ENCODE results near the gene IFT81. TPM values are rescaled to one million over a fixed set of nuclear protein-coding genes. Genes with fewer than 3 reads are reported as not detected.
A peak's percentile ranks its signal among the peaks of the same experiment; 100 is the strongest.
"Not testable (repeated sequence)": the region's sequence is repeated elsewhere in the genome, so short reads cannot be mapped to it uniquely, and the experiment has no call there.

Gene IFT81
- total RNA-seq, 2 experiments from 2014 or later: 1.7 to 2.2 TPM

- intact Hi-C loops (cut with micrococcal nuclease): no loop called here
- Mint-ChIP-seq H3K27ac (no peak overlapping the region), H3K27me3 (ENCODE audit: low read depth) (no peaks in the 10 kb centered on the region), H3K36me3 (ENCODE audit: low read depth) (no peaks in the 10 kb centered on the region), H3K9me3 (no peaks in the 10 kb centered on the region), H3K4me3 (no peak overlapping the region), H3K4me1 (ENCODE audit: low read depth) (no peaks in the 10 kb centered on the region)
- CTCF ChIA-PET: interaction anchor here (0.6 to 1.8 kb wide), 4 partner anchors 10 to 183 kb away, joined by 3 to 6 read pairs (median 4); no protein-coding TSS in a partner anchor
- no peak for DNase-seq
Observed at GRCh38 chr12:110111476-110112334, 12.5 kb upstream of the IFT81 start.

- Mint-ChIP-seq H3K27ac (no peak overlapping the region), H3K36me3 (ENCODE audit: low read depth) (no peaks in the 10 kb centered on the region), H3K4me1 (ENCODE audit: low read depth) (no peaks in the 10 kb centered on the region), H3K4me3 (no peak overlapping the region), H3K27me3 (ENCODE audit: low read depth) (no peaks in the 10 kb centered on the region), H3K9me3 (no peaks in the 10 kb centered on the region)
- intact Hi-C loops (cut with micrococcal nuclease): no loop called here
- no peak for DNase-seq
- CTCF ChIA-PET: interaction anchor here (0.6 to 1.8 kb wide), 4 partner anchors 11 to 184 kb away, joined by 3 to 6 read pairs (median 4); no protein-coding TSS in a partner anchor
Observed at GRCh38 chr12:110112335-110112660, 11.9 kb upstream of the IFT81 start.

- H3K36me3 Mint-ChIP-seq (ENCODE audit: low read depth): no peaks in the 10 kb centered on the region
- no peak overlapping the region for H3K4me3 Mint-ChIP-seq
- intact Hi-C loops (cut with micrococcal nuclease): no loop called here
- no peak for DNase-seq
- no peaks in the 10 kb centered on the region for H3K9me3 Mint-ChIP-seq
- H3K27me3 Mint-ChIP-seq (ENCODE audit: low read depth): no peaks in the 10 kb centered on the region
- no peaks in the 10 kb centered on the region for H3K4me1 Mint-ChIP-seq (ENCODE audit: low read depth)
- CTCF ChIA-PET: interaction anchor here (2.8 kb wide), 1 partner anchor 13 kb away, joined by 13 read pairs; no protein-coding TSS in a partner anchor
- H3K27ac Mint-ChIP-seq: no peak overlapping the region
Observed at GRCh38 chr12:110114528-110114937, 9.6 kb upstream of the IFT81 start.

GRCh38 chr12:110115675-110116074 lies 8.5 kb upstream of the IFT81 start:
- no peak for DNase-seq
- Mint-ChIP-seq H3K9me3 (no peaks in the 10 kb centered on the region), H3K27me3 (ENCODE audit: low read depth) (no peaks in the 10 kb centered on the region), H3K4me3 (no peak overlapping the region), H3K27ac (no peak overlapping the region), H3K36me3 (ENCODE audit: low read depth) (no peaks in the 10 kb centered on the region), H3K4me1 (ENCODE audit: low read depth) (no peaks in the 10 kb centered on the region)
- CTCF ChIA-PET: interaction anchor here (2.8 kb wide), 1 partner anchor 14 kb away, joined by 13 read pairs; no protein-coding TSS in a partner anchor
- intact Hi-C loops (cut with micrococcal nuclease): no loop called here

GRCh38 chr12:110116623-110117022 lies 7.5 kb upstream of the IFT81 start:
- CTCF ChIA-PET: interaction anchor here (2.8 kb wide), 1 partner anchor 15 kb away, joined by 13 read pairs; no protein-coding TSS in a partner anchor
- no peak overlapping the region for H3K4me3 Mint-ChIP-seq
- H3K36me3 Mint-ChIP-seq (ENCODE audit: low read depth): no peaks in the 10 kb centered on the region

GRCh38 chr12:110117210-110117609 lies 6.9 kb upstream of the IFT81 start:
- CTCF ChIA-PET; H3K36me3 Mint-ChIP-seq (ENCODE audit: low read depth); H3K27me3 Mint-ChIP-seq (ENCODE audit: low read depth); intact Hi-C loops (cut with micrococcal nuclease); H3K4me3 Mint-ChIP-seq; H3K27ac Mint-ChIP-seq; H3K9me3 Mint-ChIP-seq; H3K4me1 Mint-ChIP-seq (ENCODE audit: low read depth): not testable (repeated sequence)
- DNase-seq: peak; percentile 12

More at GRCh38 chr12:110116623-110117022, 7.5 kb upstream of the IFT81 start:
- intact Hi-C loops (cut with micrococcal nuclease): no loop called here
- no peaks in the 10 kb centered on the region for H3K9me3 Mint-ChIP-seq
- peaks cover 2% of the 10 kb centered on the region for H3K27me3 Mint-ChIP-seq (ENCODE audit: low read depth)
- no peaks in the 10 kb centered on the region for H3K4me1 Mint-ChIP-seq (ENCODE audit: low read depth)
- no peak for DNase-seq
- H3K27ac Mint-ChIP-seq: no peak overlapping the region

GRCh38 chr12:110117956-110118685 lies 6.0 kb upstream of the IFT81 start:
- intact Hi-C loops (cut with micrococcal nuclease): no loop called here
- no peak for DNase-seq
- Mint-ChIP-seq H3K4me1 (ENCODE audit: low read depth) (no peaks in the 10 kb centered on the region), H3K36me3 (ENCODE audit: low read depth) (no peaks in the 10 kb centered on the region), H3K27me3 (ENCODE audit: low read depth) (peaks cover 2% of the 10 kb centered on the region), H3K9me3 (no peaks in the 10 kb centered on the region), H3K4me3 (no peak overlapping the region), H3K27ac (no peak overlapping the region)
- CTCF ChIA-PET: no interaction called here

- Mint-ChIP-seq H3K9me3 (no peaks in the 10 kb centered on the region), H3K4me3 (no peak overlapping the region), H3K36me3 (ENCODE audit: low read depth) (no peaks in the 10 kb centered on the region), H3K27ac (no peak overlapping the region), H3K27me3 (ENCODE audit: low read depth) (peaks cover 2% of the 10 kb centered on the region), H3K4me1 (ENCODE audit: low read depth) (peaks cover 7% of the 10 kb centered on the region)
- CTCF ChIA-PET: interaction anchor here (1.9 kb wide), 1 partner anchor 308 kb away, joined by 8 read pairs; no protein-coding TSS in a partner anchor
- DNase-seq: no peak
- intact Hi-C loops (cut with micrococcal nuclease): loop anchor here (5.0 kb wide), 1 partner anchor 344 kb away; the partner anchor contains the start of genes FAM216A and GPN3
Observed at GRCh38 chr12:110122929-110123328, 1.2 kb upstream of the IFT81 start.

- H3K27ac Mint-ChIP-seq: no peak overlapping the region
- peak overlapping the region; percentile 62 for H3K4me3 Mint-ChIP-seq
- H3K9me3 Mint-ChIP-seq: no peaks in the 10 kb centered on the region
- peaks cover 7% of the 10 kb centered on the region for H3K4me1 Mint-ChIP-seq (ENCODE audit: low read depth)
- intact Hi-C loops (cut with micrococcal nuclease): loop anchor here (1.0 to 5.0 kb wide), 4 partner anchors 76 to 411 kb away; partner anchors contain the start of genes ATP2A2, C12orf76, FAM216A and FAM222A
- CTCF ChIA-PET: interaction anchor here (0.7 to 1.9 kb wide), 3 partner anchors 77 to 307 kb away, joined by 3 to 8 read pairs (median 4); no protein-coding TSS in a partner anchor
- peaks cover 2% of the 10 kb centered on the region for H3K27me3 Mint-ChIP-seq (ENCODE audit: low read depth)
- no peak for DNase-seq
- H3K36me3 Mint-ChIP-seq (ENCODE audit: low read depth): no peaks in the 10 kb centered on the region
Observed at GRCh38 chr12:110123919-110124268, 263 bp upstream of the IFT81 start.

GRCh38 chr12:110126557-110126956 lies 2.4 kb downstream of the IFT81 start:
- no peaks in the 10 kb centered on the region for H3K27me3 Mint-ChIP-seq (ENCODE audit: low read depth)
- H3K36me3 Mint-ChIP-seq (ENCODE audit: low read depth): no peaks in the 10 kb centered on the region
- no peak overlapping the region for H3K4me3 Mint-ChIP-seq
- CTCF ChIA-PET: no interaction called here
- DNase-seq: no peak
- H3K4me1 Mint-ChIP-seq (ENCODE audit: low read depth): peaks cover 7% of the 10 kb centered on the region
- no peaks in the 10 kb centered on the region for H3K9me3 Mint-ChIP-seq
- intact Hi-C loops (cut with micrococcal nuclease): no loop called here
- no peak overlapping the region for H3K27ac Mint-ChIP-seq

GRCh38 chr12:110134691-110135411 lies 10.7 kb downstream of the IFT81 start:
- Mint-ChIP-seq H3K9me3 (no peaks in the 10 kb centered on the region), H3K36me3 (ENCODE audit: low read depth) (no peaks in the 10 kb centered on the region), H3K27ac (no peak overlapping the region), H3K4me1 (ENCODE audit: low read depth) (peaks cover 3% of the 10 kb centered on the region), H3K27me3 (ENCODE audit: low read depth) (no peaks in the 10 kb centered on the region), H3K4me3 (no peak overlapping the region)
- DNase-seq: no peak
- CTCF ChIA-PET: interaction anchor here (1.0 kb wide), 1 partner anchor 31 kb away, joined by 3 read pairs; no protein-coding TSS in a partner anchor
- intact Hi-C loops (cut with micrococcal nuclease): no loop called here

GRCh38 chr12:110135806-110136205 lies 11.6 kb downstream of the IFT81 start:
- Mint-ChIP-seq H3K27ac (no peak overlapping the region), H3K9me3 (no peaks in the 10 kb centered on the region), H3K4me1 (ENCODE audit: low read depth) (peaks cover 3% of the 10 kb centered on the region), H3K4me3 (no peak overlapping the region), H3K27me3 (ENCODE audit: low read depth) (no peaks in the 10 kb centered on the region), H3K36me3 (ENCODE audit: low read depth) (no peaks in the 10 kb centered on the region)
- intact Hi-C loops (cut with micrococcal nuclease): no loop called here
- DNase-seq: no peak
- CTCF ChIA-PET: interaction anchor here (1.0 kb wide), 1 partner anchor 30 kb away, joined by 3 read pairs; no protein-coding TSS in a partner anchor

All from activated naive CD4-positive, alpha-beta T cell treated with anti-CD3 and anti-CD28 coated beads for 36 hours (primary cell).